Activated CD4-positive, alpha-beta T cell treated with anti-CD3 and anti-CD28 coated beads for 36 hours (primary cell): ENCODE measurements around the gene CYB561. TPM values are rescaled to one million over a fixed set of nuclear protein-coding genes. Genes with fewer than 3 reads are reported as not detected.

Experiments
- ATAC-seq: fragments of 200-7000 bp; cut with Tn5 transposase; one replicate; pipeline ENCODE4 v1.10.0; 2021; ENCODE audit warnings: mild to moderate bottlenecking, moderate library complexity
- CTCF ChIA-PET: fragments of 350-600 bp; sonication (Branson Sonifier 250); formaldehyde crosslinking; loops from one replicate; lab custom pipeline; 2021; ENCODE audit warnings: antibody characterized with exemption; lab: Charles Lee
- POLR2A ChIA-PET: fragments of 350-600 bp; sonication (Branson Sonifier 250); formaldehyde crosslinking; loops from one replicate; lab custom pipeline; 2021; ENCODE audit warnings: antibody characterized with exemption, inconsistent platforms; lab: Charles Lee
- DNase-seq: peaks from one replicate; pipeline ENCODE4 v3.0.0-alpha.2; 2020
- H3K27ac Mint-ChIP-seq: one replicate; pipeline ENCODE4 v1.8.0; 2021; ENCODE audit warnings: mixed read lengths
- H3K27me3 Mint-ChIP-seq: one replicate; pipeline ENCODE4 v1.8.0; 2021; ENCODE audit warnings: mixed read lengths
- H3K36me3 Mint-ChIP-seq: one replicate; pipeline ENCODE4 v1.8.0; 2021; ENCODE audit warnings: low read depth, mixed read lengths
- H3K4me1 Mint-ChIP-seq: one replicate; pipeline ENCODE4 v1.8.0; 2021; ENCODE audit warnings: mixed read lengths
- H3K4me3 Mint-ChIP-seq: one replicate; pipeline ENCODE4 v1.8.0; 2021; ENCODE audit warnings: mild to moderate bottlenecking, moderate library complexity, mixed read lengths
- H3K9me3 Mint-ChIP-seq: one replicate; pipeline ENCODE4 v1.8.0; 2021; ENCODE audit warnings: low read depth, mixed read lengths
- intact Hi-C, 2 experiments: fragments of 100-400 bp; cut with DNase I in 1 of 2; cut with micrococcal nuclease in 1 of 2; formaldehyde crosslinking; loops; one replicate each; pipeline versions ENCODE4 v1.14.2 to v1.15.1; 2022 to 2024; cut with DNase I, micrococcal nuclease
- total RNA-seq, 2 experiments: library from RNA; stranded (reverse); gene quantifications; one replicate each; pipeline ENCODE4 v1.2.3, GENCODE V29; 2021

CYB561 gene
- total RNA-seq, 2 experiments from 2014 or later, result 2.5 to 3.0 TPM

- H3K27me3 Mint-ChIP-seq, result peaks cover 3% of the 10 kb centered on the region
- H3K4me1 Mint-ChIP-seq, result peaks cover 23% of the 10 kb centered on the region
- peak overlapping the region; percentile 72 for H3K27ac Mint-ChIP-seq
- no peaks in the 10 kb centered on the region for H3K9me3 Mint-ChIP-seq
- DNase-seq, result peak; percentile 60
- H3K4me3 Mint-ChIP-seq, result peak overlapping the region; percentile 60
- ChIA-PET CTCF (interaction anchor here (0.6 to 1.1 kb wide), 3 partner anchors 20 to 165 kb away, joined by 3 to 8 read pairs (median 3); no protein-coding TSS in a partner anchor), POLR2A (interaction anchor here (1.1 kb wide), 1 partner anchor 175 kb away, joined by 3 read pairs; the partner anchor contains the start of gene MAP3K3)
- H3K36me3 Mint-ChIP-seq, result no peaks in the 10 kb centered on the region
- ATAC-seq, result peak; percentile 31
- intact Hi-C loops, result loop anchor here (1.0 to 10.0 kb wide), 7 partner anchors 103 to 698 kb away; partner anchors contain the start of genes MAP3K3 (in 2 of the 2), CCDC47 (in 1 of the 2), DCAF7 (in 1 of the 2) and DDX42 (in 1 of the 2)
Measured at GRCh38 chr17:63446753-63447470, 806 bp upstream of the CYB561 start.

DNA sequence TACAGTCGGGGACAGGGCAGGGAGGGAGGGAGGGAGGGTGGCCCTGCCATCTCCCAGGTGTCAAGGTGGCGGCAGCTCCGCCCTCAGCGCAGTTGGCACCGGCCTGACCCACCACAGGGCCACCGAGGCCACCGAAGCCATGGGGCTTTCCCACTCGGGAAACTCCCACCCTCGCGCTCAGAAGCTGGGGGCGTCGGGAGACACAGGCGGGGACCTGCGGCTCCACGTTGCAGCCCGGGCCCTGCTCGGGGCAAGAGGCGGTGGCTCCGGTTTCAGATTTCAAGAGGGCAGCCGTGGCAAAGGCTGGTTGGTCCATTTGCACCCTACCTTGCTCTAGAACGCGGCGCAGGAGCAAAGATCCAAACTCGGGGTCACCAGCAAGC is 544 bp downstream of the CYB561 start:
- Mint-ChIP-seq H3K27ac (no peak overlapping the region), H3K9me3 (no peaks in the 10 kb centered on the region), H3K4me3 (peak overlapping the region; percentile 34), H3K4me1 (peaks cover 25% of the 10 kb centered on the region), H3K36me3 (no peaks in the 10 kb centered on the region), H3K27me3 (peaks cover 3% of the 10 kb centered on the region)
- peak; percentile 23 for ATAC-seq
- intact Hi-C loops, result loop anchor here (5.0 to 10.0 kb wide), 4 partner anchors 177 to 699 kb away; partner anchors contain the start of genes CCDC47 (in 1 of the 2), DDX42 (in 1 of the 2), MAP3K3 (in 1 of the 2) and SMARCD2 (in 1 of the 2)
- DNase-seq, result peak; percentile 53
- ChIA-PET POLR2A (interaction anchor here (0.6 kb wide), 1 partner anchor 106 kb away, joined by 9 read pairs; no protein-coding TSS in a partner anchor), CTCF (interaction anchor here (0.8 to 3.1 kb wide), 3 partner anchors 18 to 166 kb away, joined by 3 to 19 read pairs (median 11); no protein-coding TSS in a partner anchor)

DNA sequence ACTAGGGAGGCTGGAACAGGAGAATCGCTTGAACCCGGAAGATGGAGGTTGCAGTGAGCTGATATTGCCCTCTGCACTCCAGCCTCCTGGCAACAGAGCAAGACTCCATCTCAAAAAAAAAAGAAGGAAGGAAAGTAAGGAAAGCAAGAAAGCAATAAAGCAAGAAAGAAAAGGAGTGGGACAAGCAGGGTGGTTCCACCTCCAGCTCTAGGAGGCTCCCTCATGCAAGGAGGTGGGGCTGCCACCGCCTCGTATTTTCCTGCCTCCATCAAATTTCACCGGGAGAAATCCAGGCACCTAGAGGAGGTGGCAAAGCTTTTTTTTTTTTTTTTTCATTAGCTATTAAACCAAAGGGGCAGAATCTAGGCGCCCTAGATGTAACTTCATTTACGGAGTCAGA is 1.0 kb downstream of the CYB561 start:
- POLR2A ChIA-PET, result interaction anchor here (0.6 kb wide), 1 partner anchor 106 kb away, joined by 9 read pairs; no protein-coding TSS in a partner anchor
- ATAC-seq, result no peak
- Mint-ChIP-seq H3K27me3 (peaks cover 3% of the 10 kb centered on the region), H3K4me3 (peak overlapping the region; percentile 34), H3K9me3 (no peaks in the 10 kb centered on the region), H3K27ac (no peak overlapping the region), H3K4me1 (peaks cover 26% of the 10 kb centered on the region), H3K36me3 (no peaks in the 10 kb centered on the region)
- intact Hi-C loops, result loop anchor here (5.0 to 10.0 kb wide), 4 partner anchors 177 to 700 kb away; partner anchors contain the start of genes CCDC47 (in 1 of the 2), DDX42 (in 1 of the 2), MAP3K3 (in 1 of the 2) and SMARCD2 (in 1 of the 2)
- CTCF ChIA-PET, result interaction anchor here (0.8 to 3.1 kb wide), 4 partner anchors 17 to 167 kb away, joined by 3 to 19 read pairs (median 9); no protein-coding TSS in a partner anchor
- DNase-seq, result no peak

- H3K9me3 Mint-ChIP-seq, result no peaks in the 10 kb centered on the region
- ChIA-PET CTCF (interaction anchor here (0.6 to 3.1 kb wide), 6 partner anchors 8 to 177 kb away, joined by 3 to 19 read pairs (median 6); partner anchors contain the start of gene MAP3K3), POLR2A (no interaction called here)
- ATAC-seq (no peak), DNase-seq (no peak)
- peaks cover 3% of the 10 kb centered on the region for H3K27me3 Mint-ChIP-seq
- no peaks in the 10 kb centered on the region for H3K36me3 Mint-ChIP-seq
- no peak overlapping the region for H3K4me3 Mint-ChIP-seq
- no peak overlapping the region for H3K27ac Mint-ChIP-seq
- intact Hi-C loops, result loop anchor here (5.0 to 10.0 kb wide), 2 partner anchors 33 to 700 kb away; partner anchors contain the start of gene ACE (in 1 of the 2)
- H3K4me1 Mint-ChIP-seq, result peaks cover 32% of the 10 kb centered on the region
Measured at GRCh38 chr17:63444457-63444856, 1.6 kb downstream of the CYB561 start.

- Mint-ChIP-seq H3K36me3 (no peaks in the 10 kb centered on the region), H3K27me3 (no peaks in the 10 kb centered on the region), H3K4me3 (no peak overlapping the region), H3K27ac (no peak overlapping the region), H3K9me3 (no peaks in the 10 kb centered on the region), H3K4me1 (peaks cover 32% of the 10 kb centered on the region)
- ChIA-PET CTCF (interaction anchor here (0.6 to 3.1 kb wide), 6 partner anchors 17 to 307 kb away, joined by 3 to 19 read pairs (median 4); partner anchors contain the start of gene MAP3K3), POLR2A (interaction anchor here (0.5 to 0.7 kb wide), 3 partner anchors 108 to 1535 kb away, joined by 3 to 8 read pairs (median 3); no protein-coding TSS in a partner anchor)
- ATAC-seq, result no peak
- no peak for DNase-seq
- intact Hi-C loops, result loop anchor here (5.0 to 10.0 kb wide), 2 partner anchors 34 to 702 kb away; partner anchors contain the start of gene ACE (in 1 of the 2)
Measured at GRCh38 chr17:63443053-63443452, 3.1 kb downstream of the CYB561 start.

GRCh38 chr17:63442549-63443035 is 3.5 kb downstream of the CYB561 start:
- ChIA-PET POLR2A (interaction anchor here (0.5 to 0.6 kb wide), 2 partner anchors 109 to 176 kb away, joined by 3 to 8 read pairs; no protein-coding TSS in a partner anchor), CTCF (interaction anchor here (0.7 to 3.1 kb wide), 4 partner anchors 17 to 169 kb away, joined by 3 to 19 read pairs (median 5); no protein-coding TSS in a partner anchor)
- peak; percentile 37 for DNase-seq
- Mint-ChIP-seq H3K27ac (peak overlapping the region; percentile 31), H3K36me3 (no peaks in the 10 kb centered on the region), H3K27me3 (no peaks in the 10 kb centered on the region), H3K4me1 (peaks cover 28% of the 10 kb centered on the region), H3K4me3 (no peak overlapping the region), H3K9me3 (no peaks in the 10 kb centered on the region)
- no peak for ATAC-seq
- intact Hi-C loops, result loop anchor here (5.0 to 10.0 kb wide), 2 partner anchors 35 to 702 kb away; partner anchors contain the start of gene ACE (in 1 of the 2)

DNA sequence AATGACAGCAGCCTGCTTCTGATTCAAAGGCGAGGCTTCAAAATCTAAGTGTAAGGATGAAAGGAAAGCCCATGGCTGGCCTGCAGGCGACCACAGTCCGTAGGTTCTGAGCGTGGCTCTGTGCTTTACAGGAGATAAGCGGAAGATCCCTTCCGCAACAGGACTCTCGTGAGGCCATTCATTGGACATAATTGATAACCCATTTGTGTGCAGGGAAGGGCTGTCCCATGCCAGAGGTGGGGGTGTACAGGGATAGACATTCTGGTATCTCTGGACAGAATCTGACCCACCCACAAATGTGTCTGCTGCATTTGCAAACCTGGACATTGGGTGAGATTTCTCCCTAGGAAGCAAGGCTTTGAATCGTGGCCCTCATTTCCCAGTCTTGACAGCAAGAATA is 4.0 kb downstream of the CYB561 start:
- Mint-ChIP-seq H3K27ac (no peak overlapping the region), H3K9me3 (no peaks in the 10 kb centered on the region), H3K36me3 (no peaks in the 10 kb centered on the region), H3K4me3 (no peak overlapping the region), H3K27me3 (no peaks in the 10 kb centered on the region), H3K4me1 (peaks cover 24% of the 10 kb centered on the region)
- CTCF ChIA-PET, result interaction anchor here (0.6 to 1.3 kb wide), 3 partner anchors 10 to 171 kb away, joined by 3 to 5 read pairs (median 3); no protein-coding TSS in a partner anchor
- DNase-seq, result no peak
- ATAC-seq, result no peak
- intact Hi-C loops, result loop anchor here (5.0 to 10.0 kb wide), 2 partner anchors 35 to 703 kb away; partner anchors contain the start of gene ACE (in 1 of the 2)
- POLR2A ChIA-PET, result no interaction called here

GRCh38 chr17:63441654-63442053 is 4.5 kb downstream of the CYB561 start:
- CTCF ChIA-PET, result interaction anchor here (0.6 to 1.8 kb wide), 5 partner anchors 9 to 172 kb away, joined by 3 to 5 read pairs (median 3); no protein-coding TSS in a partner anchor
- Mint-ChIP-seq H3K4me3 (no peak overlapping the region), H3K27me3 (no peaks in the 10 kb centered on the region), H3K4me1 (peaks cover 23% of the 10 kb centered on the region), H3K36me3 (no peaks in the 10 kb centered on the region), H3K9me3 (no peaks in the 10 kb centered on the region), H3K27ac (no peak overlapping the region)
- POLR2A ChIA-PET, result no interaction called here
- ATAC-seq (no peak), DNase-seq (no peak)
- intact Hi-C loops, result loop anchor here (2.0 to 10.0 kb wide), 3 partner anchors 21 to 703 kb away; partner anchors contain the start of gene ACE (in 1 of the 2)

DNA sequence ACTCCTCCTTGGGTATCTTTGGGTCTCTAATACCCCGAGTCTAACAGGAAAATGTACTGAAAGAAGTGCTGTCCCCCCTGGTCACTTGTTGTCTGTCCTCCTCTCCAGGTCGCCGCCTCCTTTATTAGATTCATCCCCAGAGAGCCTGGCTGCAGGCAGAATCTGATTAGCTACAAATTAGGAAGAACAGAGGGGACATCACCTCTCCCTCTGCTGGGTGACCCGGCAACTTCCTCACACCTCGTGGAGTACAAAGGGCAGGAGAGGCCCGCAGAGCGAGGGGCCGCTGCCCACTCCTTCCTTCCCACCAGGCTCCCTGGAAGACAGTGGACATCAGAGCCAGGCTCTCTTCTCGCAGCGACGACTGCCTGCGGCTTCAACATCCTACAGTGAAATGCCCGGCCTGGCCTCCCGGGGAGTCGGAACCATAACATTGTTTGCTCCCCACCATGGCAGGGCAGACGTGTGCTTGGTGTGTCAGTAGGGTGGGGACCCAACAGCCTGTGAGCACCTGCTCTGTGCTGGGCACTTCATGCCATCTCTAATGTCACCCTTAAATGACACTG is 5.3 kb downstream of the CYB561 start:
- no peaks in the 10 kb centered on the region for H3K36me3 Mint-ChIP-seq
- H3K27me3 Mint-ChIP-seq, result no peaks in the 10 kb centered on the region
- peak overlapping the region; percentile 23 for H3K27ac Mint-ChIP-seq
- H3K9me3 Mint-ChIP-seq, result no peaks in the 10 kb centered on the region
- H3K4me3 Mint-ChIP-seq, result no peak overlapping the region
- POLR2A ChIA-PET, result no interaction called here
- ATAC-seq (no peak), DNase-seq (no peak)
- CTCF ChIA-PET, result interaction anchor here (0.7 to 1.8 kb wide), 5 partner anchors 8 to 171 kb away, joined by 3 to 6 read pairs (median 5); no protein-coding TSS in a partner anchor
- intact Hi-C loops, result loop anchor here (2.0 to 10.0 kb wide), 3 partner anchors 20 to 704 kb away; partner anchors contain the start of gene ACE (in 1 of the 2)
- peaks cover 23% of the 10 kb centered on the region for H3K4me1 Mint-ChIP-seq
